ENCODE results near the gene RNF180.

DNA sequence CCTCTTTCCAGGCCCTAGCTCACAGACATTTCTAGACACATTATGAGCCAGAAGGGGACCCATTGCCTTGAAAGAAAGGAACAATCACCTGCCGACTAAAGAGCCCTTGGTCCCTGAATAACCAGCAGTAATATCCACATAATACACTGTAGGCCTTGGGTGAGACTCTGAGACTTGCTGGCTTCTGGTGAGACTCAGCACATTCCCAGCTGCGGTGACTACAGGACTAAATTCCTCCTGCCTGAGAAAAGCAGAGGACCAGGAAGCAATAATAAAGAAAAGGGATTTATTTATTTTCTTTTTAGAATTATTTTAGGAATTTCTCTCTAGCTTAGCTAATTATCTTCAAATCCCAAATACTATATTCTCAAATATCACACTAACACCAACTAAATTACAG is 252.4 kb downstream of the RNF180 start:
- TF ChIP-seq POLR2AphosphoS5 (IDR thresholded peaks at IDR 0.05; ENCODE audit: low read depth, low read length), result no peak
- no peak for TF ChIP-seq SIN3A (IDR thresholded peaks at IDR 0.05; ENCODE audit: borderline replicate concordance, insufficient read depth, low read length)
- no peak for TF ChIP-seq TAF1 (IDR thresholded peaks at IDR 0.05; ENCODE audit: borderline replicate concordance, insufficient read depth, low read length)
- TF ChIP-seq, protein P1, sequence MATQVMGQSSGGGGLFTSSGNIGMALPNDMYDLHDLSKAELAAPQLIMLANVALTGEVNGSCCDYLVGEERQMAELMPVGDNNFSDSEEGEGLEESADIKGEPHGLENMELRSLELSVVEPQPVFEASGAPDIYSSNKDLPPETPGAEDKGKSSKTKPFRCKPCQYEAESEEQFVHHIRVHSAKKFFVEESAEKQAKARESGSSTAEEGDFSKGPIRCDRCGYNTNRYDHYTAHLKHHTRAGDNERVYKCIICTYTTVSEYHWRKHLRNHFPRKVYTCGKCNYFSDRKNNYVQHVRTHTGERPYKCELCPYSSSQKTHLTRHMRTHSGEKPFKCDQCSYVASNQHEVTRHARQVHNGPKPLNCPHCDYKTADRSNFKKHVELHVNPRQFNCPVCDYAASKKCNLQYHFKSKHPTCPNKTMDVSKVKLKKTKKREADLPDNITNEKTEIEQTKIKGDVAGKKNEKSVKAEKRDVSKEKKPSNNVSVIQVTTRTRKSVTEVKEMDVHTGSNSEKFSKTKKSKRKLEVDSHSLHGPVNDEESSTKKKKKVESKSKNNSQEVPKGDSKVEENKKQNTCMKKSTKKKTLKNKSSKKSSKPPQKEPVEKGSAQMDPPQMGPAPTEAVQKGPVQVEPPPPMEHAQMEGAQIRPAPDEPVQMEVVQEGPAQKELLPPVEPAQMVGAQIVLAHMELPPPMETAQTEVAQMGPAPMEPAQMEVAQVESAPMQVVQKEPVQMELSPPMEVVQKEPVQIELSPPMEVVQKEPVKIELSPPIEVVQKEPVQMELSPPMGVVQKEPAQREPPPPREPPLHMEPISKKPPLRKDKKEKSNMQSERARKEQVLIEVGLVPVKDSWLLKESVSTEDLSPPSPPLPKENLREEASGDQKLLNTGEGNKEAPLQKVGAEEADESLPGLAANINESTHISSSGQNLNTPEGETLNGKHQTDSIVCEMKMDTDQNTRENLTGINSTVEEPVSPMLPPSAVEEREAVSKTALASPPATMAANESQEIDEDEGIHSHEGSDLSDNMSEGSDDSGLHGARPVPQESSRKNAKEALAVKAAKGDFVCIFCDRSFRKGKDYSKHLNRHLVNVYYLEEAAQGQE (IDR thresholded peaks at IDR 0.05; ENCODE audit: insufficient read depth in 1 of 2, low read depth in 2 of 2, low read length in 2 of 2), result no peak
